Endothelial cell of umbilical vein (primary cell): Measurements from ENCODE around the gene NUPR1.

Experiments
- CTCF ChIP-seq, 2 donors: IDR thresholded peaks; 1 replicate in 1 of 2; 2 replicates in 1 of 2; pipeline ENCODE4 v1.5.1; 2011; ENCODE audit warnings: low read length in 2 of 2, mild to moderate bottlenecking in 2 of 2, moderate library complexity in 2 of 2, control low read depth in 1 of 2, inconsistent platforms in 1 of 2, low read depth in 1 of 2; ENCODE audit not compliant: insufficient read depth in 1 of 2; ENCODE audit errors: extremely low read depth in 1 of 2
- POLR2A ChIP-seq: IDR thresholded peaks from 2 replicates; pipeline ENCODE4 v1.6.1; 2012; ENCODE audit warnings: low read depth, mild to moderate bottlenecking, control low read depth, low read length

GRCh38 chr16:28502290-28502689 is 36.5 kb downstream of the NUPR1 start:
- no peak for TF ChIP-seq CTCF (IDR thresholded peaks at IDR 0.05; ENCODE audit: extremely low read depth in 1 of 2, insufficient read depth in 1 of 2, low read depth in 1 of 2, low read length in 2 of 2)
- TF ChIP-seq POLR2A: no peak
